ENCODE data around the gene ZNF213. TPM values are rescaled to one million over a fixed set of nuclear protein-coding genes. Genes with fewer than 3 reads are reported as not detected.
"Not testable (repeated sequence)": the region's sequence is repeated elsewhere in the genome, so short reads cannot be mapped to it uniquely, and the experiment has no call there.

Gene ZNF213
- total and polyA plus RNA-seq, 2 donors (not counting 1 experiment from before 2014, with no cell fraction given): 0.43 to 8.8 TPM

GRCh38 chr16:3138342-3138741 is 3.5 kb downstream of the ZNF213 start:
- H3K4me2 ChIP-seq (ENCODE audit: extremely low read depth, insufficient read depth, low read length): no peak overlapping the region
- H3K9ac ChIP-seq (ENCODE audit: insufficient read depth, low read length): no peak overlapping the region
- no peak for DNase-seq (ENCODE audit: low read depth in 2 of 2)
- H4K20me1 ChIP-seq (ENCODE audit: control insufficient read depth, extremely low read depth, insufficient read depth, low read length): no peaks in the 10 kb centered on the region
- peaks cover 14% of the 10 kb centered on the region for H3K79me2 ChIP-seq (ENCODE audit: control insufficient read depth, insufficient read depth, low read length)
- H2AFZ ChIP-seq (ENCODE audit: low read length): no peak overlapping the region
- no peaks in the 10 kb centered on the region for H3K4me1 ChIP-seq (ENCODE audit: control insufficient read depth, extremely low read depth, insufficient read depth, low read length)
- H3K9me3 ChIP-seq (ENCODE audit: control insufficient read depth, insufficient read depth, low read depth, low read length): no peaks in the 10 kb centered on the region
- H3K27ac ChIP-seq (ENCODE audit: insufficient read depth, low read length): no peak overlapping the region
- H3K36me3 ChIP-seq (ENCODE audit: control insufficient read depth, insufficient read depth, low read length): peaks cover 13% of the 10 kb centered on the region
- no peaks in the 10 kb centered on the region for H3K27me3 ChIP-seq (ENCODE audit: control insufficient read depth, insufficient read depth, low read length)
- TF ChIP-seq EZH2 (IDR thresholded peaks at IDR 0.05; ENCODE audit: low read length, missing control alignments) (no peak), CTCF (conservative IDR thresholded peaks at IDR 0.05 in 1 of 2, IDR thresholded peaks at IDR 0.05 in 1 of 2; ENCODE audit: low read depth in 1 of 2, low read length in 2 of 2) (no peak)
- H3K4me3 ChIP-seq (replicated peaks in 1 of 4; ENCODE audit: control extremely low read depth in 1 of 4, insufficient read depth in 1 of 4, low read depth in 3 of 4, low read length in 4 of 4): no peak overlapping the region

DNA sequence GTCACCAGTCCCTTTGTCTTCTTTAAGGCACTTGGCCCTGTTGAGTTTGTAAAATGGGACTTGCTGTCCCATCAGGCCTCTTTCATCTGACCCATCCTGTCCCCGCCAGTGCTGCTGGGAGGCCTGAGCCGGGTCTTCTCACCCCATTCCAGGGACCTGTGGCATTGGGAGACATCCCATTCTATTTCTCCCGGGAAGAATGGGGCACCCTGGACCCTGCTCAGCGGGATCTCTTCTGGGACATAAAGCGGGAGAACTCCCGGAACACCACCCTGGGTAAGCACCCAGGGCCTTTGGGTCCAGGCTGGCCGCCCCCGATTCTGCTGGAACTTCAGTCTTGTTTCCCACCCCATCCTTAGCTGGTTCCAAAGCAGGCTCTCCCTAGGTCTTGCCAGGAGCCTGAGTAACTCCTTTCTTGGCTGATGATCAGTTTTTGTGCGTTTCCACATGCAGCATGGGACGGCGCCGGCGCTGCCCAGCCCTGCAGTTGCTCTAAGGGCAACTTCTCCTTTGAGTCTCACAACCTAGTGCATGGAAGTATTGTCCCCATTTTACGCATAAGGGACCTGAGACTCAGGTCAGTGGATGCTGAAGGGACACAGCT is 4.1 kb downstream of the ZNF213 start:
- no peaks in the 10 kb centered on the region for H3K9me3 ChIP-seq (ENCODE audit: control insufficient read depth, insufficient read depth, low read depth, low read length)
- DNase-seq (ENCODE audit: low read depth in 2 of 2): no peak
- H3K27ac ChIP-seq (ENCODE audit: insufficient read depth, low read length): no peak overlapping the region
- peaks cover 13% of the 10 kb centered on the region for H3K36me3 ChIP-seq (ENCODE audit: control insufficient read depth, insufficient read depth, low read length)
- H3K79me2 ChIP-seq (ENCODE audit: control insufficient read depth, insufficient read depth, low read length): peaks cover 11% of the 10 kb centered on the region
- no peak overlapping the region for H3K4me3 ChIP-seq (replicated peaks in 1 of 4; ENCODE audit: control extremely low read depth in 1 of 4, insufficient read depth in 1 of 4, low read depth in 3 of 4, low read length in 4 of 4)
- no peak overlapping the region for H2AFZ ChIP-seq (ENCODE audit: low read length)
- no peaks in the 10 kb centered on the region for H3K27me3 ChIP-seq (ENCODE audit: control insufficient read depth, insufficient read depth, low read length)
- H3K4me2 ChIP-seq (ENCODE audit: extremely low read depth, insufficient read depth, low read length): no peak overlapping the region
- H3K4me1 ChIP-seq (ENCODE audit: control insufficient read depth, extremely low read depth, insufficient read depth, low read length): no peaks in the 10 kb centered on the region
- H4K20me1 ChIP-seq (ENCODE audit: control insufficient read depth, extremely low read depth, insufficient read depth, low read length): no peaks in the 10 kb centered on the region
- TF ChIP-seq EZH2 (IDR thresholded peaks at IDR 0.05; ENCODE audit: low read length, missing control alignments) (no peak), CTCF (conservative IDR thresholded peaks at IDR 0.05 in 1 of 2, IDR thresholded peaks at IDR 0.05 in 1 of 2; ENCODE audit: low read depth in 1 of 2, low read length in 2 of 2) (no peak)
- no peak overlapping the region for H3K9ac ChIP-seq (ENCODE audit: insufficient read depth, low read length)

GRCh38 chr16:3139561-3139960 is 4.7 kb downstream of the ZNF213 start:
- not testable (repeated sequence) for H3K9ac ChIP-seq (ENCODE audit: insufficient read depth, low read length); H3K27ac ChIP-seq (ENCODE audit: insufficient read depth, low read length); DNase-seq (ENCODE audit: low read depth in 2 of 2); H3K4me2 ChIP-seq (ENCODE audit: extremely low read depth, insufficient read depth, low read length); H3K9me3 ChIP-seq (ENCODE audit: control insufficient read depth, insufficient read depth, low read depth, low read length); H2AFZ ChIP-seq (ENCODE audit: low read length); H3K4me1 ChIP-seq (ENCODE audit: control insufficient read depth, extremely low read depth, insufficient read depth, low read length); H3K27me3 ChIP-seq (ENCODE audit: control insufficient read depth, insufficient read depth, low read length); H3K4me3 ChIP-seq (replicated peaks in 1 of 4; ENCODE audit: control extremely low read depth in 1 of 4, insufficient read depth in 1 of 4, low read depth in 3 of 4, low read length in 4 of 4); H4K20me1 ChIP-seq (ENCODE audit: control insufficient read depth, extremely low read depth, insufficient read depth, low read length); H3K79me2 ChIP-seq (ENCODE audit: control insufficient read depth, insufficient read depth, low read length)
- peaks cover 13% of the 10 kb centered on the region for H3K36me3 ChIP-seq (ENCODE audit: control insufficient read depth, insufficient read depth, low read length)
